HepG2 (cell line): ENCODE data around the gene RPL41. TPM values are rescaled to one million over a fixed set of nuclear protein-coding genes. Genes with fewer than 3 reads are reported as not detected.

Source experiments
- CCAR2 ChIP-seq: fragments of 200-400 bp; formaldehyde crosslinking; optimal IDR thresholded peaks from 2 replicates; pipeline ENCODE3; 2018; ENCODE audit warnings: low read depth, mild to moderate bottlenecking, low read length, moderate library complexity
- CHCHD3 ChIP-seq: sonication (generic); formaldehyde crosslinking; IDR thresholded peaks from 2 replicates; pipeline ENCODE4 v1.8.0; 2022; ENCODE audit warnings: mild to moderate bottlenecking, missing genetic modification reagents, moderate library complexity
- JARID2 ChIP-seq: sonication (generic); formaldehyde crosslinking; IDR thresholded peaks from 2 replicates; pipeline ENCODE4 v1.8.1; 2023; ENCODE audit warnings: missing genetic modification reagents, inconsistent platforms; ENCODE audit not compliant: insufficient replicate concordance
- KLF12 ChIP-seq: sonication (generic); formaldehyde crosslinking; IDR thresholded peaks from 2 replicates; pipeline ENCODE4 v1.4.0; 2020; ENCODE audit warnings: missing genetic modification reagents, borderline replicate concordance
- ONECUT2 ChIP-seq: sonication (generic); formaldehyde crosslinking; IDR thresholded peaks from 2 replicates; pipeline ENCODE4 v1.4.0; 2020; ENCODE audit warnings: missing genetic modification reagents
- RCOR2 ChIP-seq: IDR thresholded peaks from 2 replicates; pipeline ENCODE4 v1.6.1; 2016; ENCODE audit warnings: missing biosample characterization, missing genetic modification reagents
- SAP130 ChIP-seq: IDR thresholded peaks from 2 replicates; pipeline ENCODE4 v1.6.1; 2016; ENCODE audit warnings: low read depth
- THRA ChIP-seq: sonication (generic); formaldehyde crosslinking; IDR thresholded peaks from 2 replicates; pipeline ENCODE4 v1.4.0; 2020; ENCODE audit warnings: missing genetic modification reagents, borderline replicate concordance
- ZBTB39 ChIP-seq: sonication (generic); formaldehyde crosslinking; IDR thresholded peaks from 2 replicates; pipeline ENCODE4 v1.5.0; 2020; ENCODE audit warnings: missing genetic modification reagents
- ZNF18 ChIP-seq: sonication (generic); formaldehyde crosslinking; IDR thresholded peaks from 2 replicates; pipeline ENCODE4 v1.8.0; 2022; ENCODE audit warnings: mild to moderate bottlenecking, missing genetic modification reagents; ENCODE audit not compliant: insufficient replicate concordance
- ZNF280D ChIP-seq: sonication (generic); formaldehyde crosslinking; IDR thresholded peaks from 2 replicates; pipeline ENCODE4 v1.5.1; 2020; ENCODE audit warnings: mild to moderate bottlenecking, missing genetic modification reagents
- ZNF296 ChIP-seq: sonication (generic); formaldehyde crosslinking; conservative IDR thresholded peaks from 2 replicates; pipeline ENCODE4 v1.5.0; 2020; ENCODE audit warnings: mild to moderate bottlenecking, missing genetic modification reagents
- ZNF33A ChIP-seq: sonication (generic); formaldehyde crosslinking; IDR thresholded peaks from 2 replicates; pipeline ENCODE4 v1.5.1; 2020; ENCODE audit warnings: missing genetic modification reagents, mild to moderate bottlenecking, moderate library complexity, borderline replicate concordance
- ZNF564 ChIP-seq: sonication (generic); formaldehyde crosslinking; IDR thresholded peaks from 2 replicates; pipeline ENCODE4 v1.8.1; 2023; ENCODE audit warnings: mild to moderate bottlenecking, missing genetic modification reagents
- ZNF597 ChIP-seq: sonication (generic); formaldehyde crosslinking; IDR thresholded peaks from 2 replicates; pipeline ENCODE4 v1.5.0; 2020; ENCODE audit warnings: missing genetic modification reagents
- polyA plus RNA-seq, 8 experiments: library from polyadenylated mRNA; depleted of rRNA in 3 of 8; stranded (reverse) in 7 of 8; unstranded in 1 of 8; fragments of >200 nt; fragmentation: Illumina TruSeq in 4 of 8; extraction: Trizol in 4 of 8; gene quantifications; 2 replicates each; pipeline versions ENCODE4 v1.2.1 to v1.2.3, GENCODE V29; 2011 to 2016; ENCODE audit warnings: low read depth in 4 of 8, missing spikeins in 1 of 8, mixed read lengths in 1 of 8; ENCODE audit not compliant: insufficient read depth in 1 of 8
- total RNA-seq, 5 experiments: library from RNA; depleted of rRNA; stranded (reverse); fragments of >200 nt; fragmentation: Illumina TruSeq; extraction: Trizol; gene quantifications; 2 replicates each; pipeline ENCODE4 v1.2.3, GENCODE V29; 2016; ENCODE audit warnings: low read depth in 1 of 5
- TF ChIP-seq, protein P1 (sequence below): sonication (generic); formaldehyde crosslinking; IDR thresholded peaks from 2 replicates; pipeline ENCODE4 v1.8.0; 2022; ENCODE audit warnings: missing genetic modification reagents, mild to moderate bottlenecking, inconsistent platforms, borderline replicate concordance

RPL41 gene
- total and polyA plus RNA-seq, 2 of the 13 experiments (the other 11 are each of a cell fraction or from before 2014, with no cell fraction given) = 4,012 to 7,670 TPM

DNA sequence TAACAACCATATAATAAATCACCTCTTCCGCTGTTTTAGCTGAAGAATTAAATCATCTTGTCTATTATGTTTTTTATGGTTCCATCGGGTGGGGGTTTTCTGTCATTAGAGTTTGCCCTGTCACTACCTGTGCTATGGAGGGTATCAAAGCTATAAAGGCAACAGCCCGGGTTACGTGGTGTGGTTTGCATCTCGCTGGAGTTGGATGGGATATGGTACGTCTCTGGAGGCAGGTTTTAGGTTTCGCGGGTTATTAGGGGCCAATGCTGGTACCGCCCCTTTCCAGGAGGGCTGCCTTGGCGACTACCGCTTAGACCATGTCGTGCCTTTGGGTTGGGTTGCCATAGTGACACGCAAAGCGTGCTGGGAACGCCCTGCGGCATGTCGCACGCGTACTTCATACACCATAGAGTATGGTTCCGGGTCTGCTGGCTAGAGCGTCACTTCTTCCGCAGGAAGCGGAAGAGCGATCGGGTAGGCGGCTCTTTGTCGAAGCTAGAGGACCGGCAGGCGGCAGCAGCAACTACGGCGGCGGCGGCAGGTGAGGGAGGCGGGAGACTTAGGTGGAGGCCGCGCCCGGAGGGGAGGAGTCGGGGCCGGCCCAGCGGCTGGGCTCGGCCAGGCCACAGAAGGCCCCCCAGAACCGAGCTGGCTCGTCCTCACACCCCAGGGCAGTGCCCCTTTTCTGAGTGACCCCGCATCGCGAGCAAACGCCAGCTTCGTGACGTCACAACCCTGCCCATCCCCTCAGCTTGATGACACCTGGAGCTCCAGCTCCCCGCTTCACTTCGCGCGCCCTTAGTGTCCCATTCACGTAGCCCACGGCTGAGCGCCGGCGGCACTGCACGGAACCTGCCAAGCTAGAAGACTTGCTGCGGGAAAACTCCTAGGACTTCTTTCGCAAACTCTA lies 1.6 kb downstream of the RPL41 start, which contains the start of gene ZC3H10 (continued):
- TF ChIP-seq JARID2 (CRISPR knock-in tag) (no peak), RCOR2 (CRISPR knock-in tag) (no peak), ZNF33A (CRISPR knock-in tag) (no peak), THRA (CRISPR knock-in tag) (peak; percentile 69), ZNF280D (CRISPR knock-in tag) (0 out of 2 replicates have a peak, but pooled peaks have one; percentile 66), ZNF564 (peak; percentile 73; the same call in 1 of the 2 replicates), ZNF597 (CRISPR knock-in tag) (no peak), ZBTB39 (CRISPR knock-in tag) (no peak), KLF12 (peak; percentile 84; the same call in 1 of the 2 replicates), ONECUT2 (CRISPR knock-in tag) (peak; percentile 42; the same call in 1 of the 2 replicates), SAP130 (CRISPR knock-in tag) (peak; percentile 99), CHCHD3 (0 out of 2 replicates have a peak, but pooled peaks have one; percentile 66), CCAR2 (no peak), ZNF18 (CRISPR knock-in tag) (no peak), ZNF296 (CRISPR knock-in tag) (no peak)
- TF ChIP-seq, protein P1, sequence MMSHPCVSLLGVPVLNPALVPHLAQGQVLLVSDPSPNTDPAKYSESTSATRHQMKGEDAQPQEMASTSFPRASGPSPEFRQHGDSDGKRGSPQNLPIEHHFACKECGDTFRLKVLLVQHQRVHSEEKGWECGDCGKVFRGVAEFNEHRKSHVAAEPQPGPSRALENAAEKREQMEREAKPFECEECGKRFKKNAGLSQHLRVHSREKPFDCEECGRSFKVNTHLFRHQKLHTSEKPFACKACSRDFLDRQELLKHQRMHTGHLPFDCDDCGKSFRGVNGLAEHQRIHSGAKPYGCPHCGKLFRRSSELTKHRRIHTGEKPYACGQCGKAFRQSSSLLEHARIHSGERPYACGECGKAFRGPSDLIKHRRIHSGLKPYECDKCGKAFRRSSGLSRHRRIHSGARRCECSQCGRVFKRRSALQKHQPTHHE (CRISPR knock-in tag) = peak; percentile 70; the same call in 1 of the 2 replicates
